SU-DHL-6 (cell line): ENCODE measurements around the gene OR6M1.

Source experiments
- H2AFZ ChIP-seq: fragments of 200-600 bp; sonication (generic); 2 replicates; pipeline ENCODE4 v1.6.1; 2014; ENCODE audit warnings: low read depth, mild to moderate bottlenecking, moderate library complexity, mixed read lengths, antibody characterized with exemption, low read length; ENCODE audit not compliant: severe bottlenecking
- H3F3A ChIP-seq: fragments of 200-600 bp; shearing (Covaris generic); 2 replicates; pipeline ENCODE4 v1.6.0; 2016; ENCODE audit warnings: antibody characterized with exemption, mild to moderate bottlenecking; ENCODE audit not compliant: insufficient read depth
- H3K27ac ChIP-seq: fragments of 200-600 bp; sonication (generic); 2 replicates; pipeline ENCODE4 v1.5.1; 2016; ENCODE audit warnings: low read depth, mild to moderate bottlenecking, low read length, moderate library complexity, mixed read lengths
- H3K27me3 ChIP-seq: fragments of 200-600 bp; sonication (generic), shearing (Covaris generic); 2 replicates; pipeline ENCODE4 v1.6.0; 2014; ENCODE audit warnings: mild to moderate bottlenecking, low read length
- H3K36me3 ChIP-seq: fragments of 200-600 bp; sonication (generic); 2 replicates; pipeline ENCODE4 v1.6.1; 2014; ENCODE audit warnings: mild to moderate bottlenecking, low read length, mixed read lengths
- H3K4me2 ChIP-seq: fragments of 300-600, 200-600 bp; shearing (Covaris generic), sonication (generic); 2 replicates; pipeline ENCODE4 v1.6.0; 2014; ENCODE audit warnings: low read length, low read depth, mild to moderate bottlenecking; ENCODE audit not compliant: poor library complexity, severe bottlenecking
- H3K4me3 ChIP-seq: fragments of 200-600 bp; sonication (generic); 2 replicates; pipeline ENCODE4 v1.5.1; 2014; ENCODE audit warnings: antibody characterized with exemption, low read length, mild to moderate bottlenecking, mixed read lengths; ENCODE audit not compliant: insufficient read depth, poor library complexity, severe bottlenecking
- H3K79me2 ChIP-seq: fragments of 200-600 bp; sonication (generic); 2 replicates; pipeline ENCODE4 v1.6.1; 2014; ENCODE audit warnings: mild to moderate bottlenecking, low read length, moderate library complexity; ENCODE audit not compliant: insufficient read depth
- H3K9ac ChIP-seq: fragments of 200-600 bp; sonication (generic); 2 replicates; pipeline ENCODE4 v1.7.0; 2014; ENCODE audit warnings: mild to moderate bottlenecking, low read length
- H3K9me2 ChIP-seq: fragments of 200-600 bp; sonication (generic); replicated peaks from 2 replicates; pipeline ENCODE4 v1.6.1; 2014; ENCODE audit warnings: low read length; ENCODE audit not compliant: insufficient read depth
- H3K9me3 ChIP-seq: fragments of 200-600 bp; sonication (generic); 2 replicates; pipeline ENCODE4 v1.6.1; 2014; ENCODE audit warnings: low read length, mixed read lengths; ENCODE audit not compliant: insufficient read depth
- H4K20me1 ChIP-seq: fragments of 200-600 bp; sonication (generic); 2 replicates; pipeline ENCODE4 v1.6.1; 2014; ENCODE audit warnings: low read depth, mild to moderate bottlenecking, antibody characterized with exemption, low read length, moderate library complexity, mixed read lengths
- EZH2phosphoT487 ChIP-seq: fragments of 200-600 bp; sonication (generic), shearing (Covaris generic); conservative IDR thresholded peaks from 2 replicates; pipeline ENCODE4 v1.6.1; 2018; ENCODE audit warnings: mild to moderate bottlenecking, antibody characterized with exemption, low read length, moderate library complexity, mixed read lengths
- TF ChIP-seq, protein P1 (sequence below): fragments of 200-600 bp; sonication (generic); IDR thresholded peaks from one replicate; pipeline ENCODE4 v1.5.1; 2017; ENCODE audit warnings: antibody characterized with exemption, mild to moderate bottlenecking, low read length, moderate library complexity; ENCODE audit not compliant: insufficient read depth, poor library complexity, severe bottlenecking

OR6M1 gene

DNA sequence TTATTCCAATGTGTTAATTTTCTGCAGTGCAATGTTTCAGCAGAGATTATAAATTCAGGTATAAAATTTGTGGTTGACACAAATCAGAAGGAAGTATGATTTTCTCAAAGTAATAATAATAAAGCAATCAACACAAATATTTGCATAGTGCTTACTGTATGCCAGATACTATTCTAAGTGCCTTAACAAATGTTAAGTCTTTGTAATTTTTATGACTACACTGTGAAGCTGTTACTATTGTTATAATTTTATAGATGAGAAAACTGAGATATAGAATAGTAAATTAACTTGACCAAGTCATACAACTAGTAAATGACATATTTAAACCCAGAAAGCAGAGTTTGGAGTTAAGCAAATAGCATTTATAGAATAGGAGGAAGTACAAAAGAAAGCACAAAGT lies 35.4 kb downstream of the OR6M1 start:
- H4K20me1 ChIP-seq: no peaks in the 10 kb centered on the region
- H3K9ac ChIP-seq: no peak overlapping the region
- no peak overlapping the region for H3K4me2 ChIP-seq
- no peaks in the 10 kb centered on the region for H3F3A ChIP-seq
- H3K27me3 ChIP-seq: no peaks in the 10 kb centered on the region
- H3K9me2 ChIP-seq: no peaks in the 10 kb centered on the region
- H3K27ac ChIP-seq: no peak overlapping the region
- TF ChIP-seq EZH2phosphoT487: no peak
- TF ChIP-seq, protein P1, sequence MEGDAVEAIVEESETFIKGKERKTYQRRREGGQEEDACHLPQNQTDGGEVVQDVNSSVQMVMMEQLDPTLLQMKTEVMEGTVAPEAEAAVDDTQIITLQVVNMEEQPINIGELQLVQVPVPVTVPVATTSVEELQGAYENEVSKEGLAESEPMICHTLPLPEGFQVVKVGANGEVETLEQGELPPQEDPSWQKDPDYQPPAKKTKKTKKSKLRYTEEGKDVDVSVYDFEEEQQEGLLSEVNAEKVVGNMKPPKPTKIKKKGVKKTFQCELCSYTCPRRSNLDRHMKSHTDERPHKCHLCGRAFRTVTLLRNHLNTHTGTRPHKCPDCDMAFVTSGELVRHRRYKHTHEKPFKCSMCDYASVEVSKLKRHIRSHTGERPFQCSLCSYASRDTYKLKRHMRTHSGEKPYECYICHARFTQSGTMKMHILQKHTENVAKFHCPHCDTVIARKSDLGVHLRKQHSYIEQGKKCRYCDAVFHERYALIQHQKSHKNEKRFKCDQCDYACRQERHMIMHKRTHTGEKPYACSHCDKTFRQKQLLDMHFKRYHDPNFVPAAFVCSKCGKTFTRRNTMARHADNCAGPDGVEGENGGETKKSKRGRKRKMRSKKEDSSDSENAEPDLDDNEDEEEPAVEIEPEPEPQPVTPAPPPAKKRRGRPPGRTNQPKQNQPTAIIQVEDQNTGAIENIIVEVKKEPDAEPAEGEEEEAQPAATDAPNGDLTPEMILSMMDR: no peak
- no peaks in the 10 kb centered on the region for H3K79me2 ChIP-seq
- H3K9me3 ChIP-seq: no peaks in the 10 kb centered on the region
- H3K4me3 ChIP-seq: no peak overlapping the region
- H2AFZ ChIP-seq: no peak overlapping the region
- H3K36me3 ChIP-seq: no peaks in the 10 kb centered on the region

DNA sequence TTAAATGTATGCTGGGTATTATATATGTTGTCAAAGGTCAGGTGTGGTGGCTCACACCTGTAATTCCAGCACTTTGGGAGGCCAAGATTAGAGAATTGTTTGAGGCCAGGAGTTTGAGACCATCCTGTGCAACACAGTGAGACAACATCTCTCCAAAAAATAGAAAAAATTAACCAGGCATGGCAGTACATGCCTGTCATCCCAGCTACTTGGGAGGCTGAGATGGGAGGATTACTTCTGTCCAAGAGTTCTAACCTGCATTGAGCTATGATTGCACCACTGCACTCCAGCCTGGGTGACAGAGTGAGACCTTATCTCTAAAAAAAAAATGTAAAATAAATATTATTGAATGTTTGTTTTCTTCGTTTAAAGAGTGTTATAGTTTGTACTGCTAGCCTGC lies 40.5 kb downstream of the OR6M1 start:
- Histone ChIP-seq H3K9me3 (no peaks in the 10 kb centered on the region), H4K20me1 (no peaks in the 10 kb centered on the region), H3K9ac (no peak overlapping the region), H3K27me3 (no peaks in the 10 kb centered on the region), H3F3A (no peaks in the 10 kb centered on the region), H2AFZ (no peak overlapping the region), H3K4me2 (no peak overlapping the region), H3K4me3 (no peak overlapping the region), H3K79me2 (no peaks in the 10 kb centered on the region), H3K9me2 (no peaks in the 10 kb centered on the region), H3K27ac (no peak overlapping the region), H3K36me3 (no peaks in the 10 kb centered on the region)
- TF ChIP-seq, protein P1: no peak
- no peak for TF ChIP-seq EZH2phosphoT487

DNA sequence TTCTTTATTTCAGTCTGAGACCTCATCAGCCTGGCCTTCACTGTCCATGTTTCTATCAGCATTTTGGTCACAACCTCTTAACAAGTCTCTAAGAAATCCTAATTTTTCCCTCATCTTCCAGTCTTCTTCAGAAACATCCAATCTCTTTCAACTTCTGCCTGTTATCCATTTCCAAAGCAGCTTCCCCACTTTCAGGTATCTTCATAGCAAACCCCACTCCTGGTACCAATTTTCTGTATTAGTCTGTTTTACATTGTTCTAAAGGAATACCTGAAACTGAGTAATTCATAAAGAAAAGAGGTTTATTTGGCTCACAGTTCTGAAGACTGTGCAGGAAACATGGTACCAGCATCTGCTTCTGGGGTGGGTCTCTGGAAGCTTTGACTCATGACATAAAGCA lies 43.7 kb downstream of the OR6M1 start:
- Histone ChIP-seq H3K4me3 (no peak overlapping the region), H3K9ac (no peak overlapping the region), H3K36me3 (no peaks in the 10 kb centered on the region), H3K4me2 (no peak overlapping the region), H3K9me3 (no peaks in the 10 kb centered on the region), H3K79me2 (no peaks in the 10 kb centered on the region), H4K20me1 (no peaks in the 10 kb centered on the region), H3K27ac (no peak overlapping the region), H3K27me3 (0 out of 2 replicates have a peak, but pooled peaks cover 2% of the 10 kb centered on the region), H3F3A (no peaks in the 10 kb centered on the region), H3K9me2 (no peaks in the 10 kb centered on the region), H2AFZ (no peak overlapping the region)
- TF ChIP-seq, protein P1: no peak
- no peak for TF ChIP-seq EZH2phosphoT487
